Measurements from ENCODE around the gene ZNF532. TPM values are rescaled to one million over a fixed set of nuclear protein-coding genes. Genes with fewer than 3 reads are reported as not detected.

The ZNF532 gene
- total RNA-seq, 1 experiment from 2014 or later = 258 TPM

- Histone ChIP-seq H3K27ac (ENCODE audit: insufficient read length, low read depth, low read length) (no peak overlapping the region), H3K27me3 (ENCODE audit: insufficient read depth, low read length) (no peaks in the 10 kb centered on the region), H2AFZ (ENCODE audit: low read length) (no peak overlapping the region), H3K56ac (ENCODE audit: insufficient read length, low read depth, low read length) (no peak overlapping the region), H3K4ac (ENCODE audit: low read depth, low read length) (no peak overlapping the region), H3K9ac (ENCODE audit: extremely low read depth, insufficient read length, low read length) (no peak overlapping the region), H4K8ac (replicated peaks; ENCODE audit: insufficient read length, low read depth, low read length) (no peak overlapping the region), H3K9me3 (ENCODE audit: control insufficient read depth, low read depth, low read length) (no peaks in the 10 kb centered on the region), H3K14ac (ENCODE audit: insufficient read depth, low read length) (no peak overlapping the region), H3K23me2 (ENCODE audit: insufficient read length, low read depth, low read length, poor library complexity, severe bottlenecking) (no peaks in the 10 kb centered on the region), H4K5ac (ENCODE audit: insufficient read length, low read depth, low read length) (no peak overlapping the region), H2BK12ac (ENCODE audit: insufficient read length, low read depth, low read length) (no peak overlapping the region), H3K79me2 (ENCODE audit: insufficient read depth, low read length) (peaks cover 72% of the 10 kb centered on the region), H3K79me1 (ENCODE audit: insufficient read depth, low read depth, low read length, poor library complexity, severe bottlenecking) (peaks cover 15% of the 10 kb centered on the region), H3K4me1 (ENCODE audit: insufficient read depth, low read length) (peaks cover 7% of the 10 kb centered on the region; the same call in 1 of the 2 replicates), H2BK5ac (ENCODE audit: insufficient read length, low read length) (no peak overlapping the region), H2BK20ac (ENCODE audit: low read depth, low read length, poor library complexity, severe bottlenecking) (no peak overlapping the region), H3T11ph (ENCODE audit: low read length) (no peak overlapping the region), H3K18ac (ENCODE audit: insufficient read length, low read depth, low read length) (no peak overlapping the region), H3K23ac (ENCODE audit: insufficient read length, low read depth, low read length) (no peak overlapping the region), H3K4me2 (ENCODE audit: insufficient read depth, insufficient read length, low read length) (no peak overlapping the region), H4K20me1 (ENCODE audit: control insufficient read depth, insufficient read depth, insufficient read length) (no peaks in the 10 kb centered on the region), H4K91ac (ENCODE audit: insufficient read length, low read depth, low read length) (no peak overlapping the region), H2AK5ac (ENCODE audit: insufficient read length, low read length) (no peak overlapping the region), H2BK120ac (ENCODE audit: low read depth, low read length, poor library complexity, severe bottlenecking) (no peak overlapping the region), H2BK15ac (ENCODE audit: low read depth, low read length) (no peak overlapping the region)
- Mint-ChIP-seq H3K27ac (peak overlapping the region in 1 of 3 experiments; percentile 49; a peak in 3 of 7 replicates), H3K36me3 (ENCODE audit: insufficient read depth in 1 of 3, low read depth in 3 of 3) (peaks cover 43 to 73% (median 59%) of the 10 kb centered on the region in 3 experiments), H3K27me3 (ENCODE audit: low read depth) (no peaks in the 10 kb centered on the region), H3K4me1 (peaks cover 73 to 79% of the 10 kb centered on the region in 2 experiments), H3K9me3 (peaks cover 4 to 6% of the 10 kb centered on the region in 2 experiments; a peak in 1 of 5 replicates), H3K4me3 (no peak overlapping the region)
- DNase-seq = no peak
- TF ChIP-seq CTCF (conservative IDR thresholded peaks at IDR 0.05) = no peak
- no CpG with 5 or more reads among the region's 3 CpGs for WGBS (ENCODE audit: extremely low coverage, insufficient read length, low lambda C conversion rate)
Observed at GRCh38 chr18:58924473-58924872, 59.8 kb downstream of the ZNF532 start.

All from H9 (cell line).